GM21825 (cell line): ENCODE measurements around the gene TSHZ3.

Experiments
- ATAC-seq: cut with Tn5 transposase; IDR thresholded peaks from one replicate; pipeline ENCODE4 v1.9.1; 2021; ENCODE audit warnings: mild to moderate bottlenecking, moderate library complexity; ENCODE audit not compliant: unreplicated experiment

Gene TSHZ3

GRCh38 chr19:31315652-31316051, 33.6 kb downstream of the TSHZ3 start:
- ATAC-seq, result no peak

- ATAC-seq, result no peak
Measured at GRCh38 chr19:31314849-31315629, 34.2 kb downstream of the TSHZ3 start.

GRCh38 chr19:31314156-31314555, 35.1 kb downstream of the TSHZ3 start:
- no peak for ATAC-seq

DNA sequence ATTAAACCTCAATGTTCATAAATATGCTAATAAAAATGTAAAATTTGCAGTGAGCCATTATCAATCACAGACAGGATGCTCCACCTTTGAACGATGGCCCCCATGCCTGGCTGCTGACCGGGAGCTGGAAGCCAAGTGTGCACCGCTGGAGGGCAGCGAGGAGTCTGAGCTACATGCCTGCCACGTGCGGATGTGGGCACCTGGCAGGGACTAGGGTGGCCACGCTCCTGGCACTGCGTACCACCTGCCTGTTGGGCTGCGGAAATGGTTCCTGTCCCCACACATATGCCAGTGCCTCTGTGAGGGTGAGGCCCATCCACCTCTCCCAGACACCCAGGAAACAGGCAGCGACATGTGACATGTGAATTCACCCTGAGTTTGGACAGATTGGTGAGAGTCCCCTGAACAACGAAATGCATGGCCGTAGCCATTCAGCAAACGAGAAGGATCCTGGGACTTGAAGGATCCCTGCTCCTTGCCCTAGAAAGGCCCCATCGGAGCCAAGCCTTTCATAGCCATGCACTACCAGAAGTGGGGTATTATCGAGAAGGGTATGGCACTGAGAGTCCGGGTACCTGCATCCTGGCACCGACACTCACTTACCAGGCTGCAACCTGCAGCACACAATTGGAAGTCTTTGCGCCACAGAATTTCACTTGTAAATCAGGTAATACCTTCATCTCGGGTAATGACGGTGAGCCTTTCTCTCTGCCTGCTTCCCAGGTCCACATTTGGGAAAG, 35.8 kb downstream of the TSHZ3 start:
- ATAC-seq, result no peak

GRCh38 chr19:31312677-31313244, 36.5 kb downstream of the TSHZ3 start:
- no peak for ATAC-seq

GRCh38 chr19:31312009-31312676, 37.1 kb downstream of the TSHZ3 start:
- no peak for ATAC-seq

DNA sequence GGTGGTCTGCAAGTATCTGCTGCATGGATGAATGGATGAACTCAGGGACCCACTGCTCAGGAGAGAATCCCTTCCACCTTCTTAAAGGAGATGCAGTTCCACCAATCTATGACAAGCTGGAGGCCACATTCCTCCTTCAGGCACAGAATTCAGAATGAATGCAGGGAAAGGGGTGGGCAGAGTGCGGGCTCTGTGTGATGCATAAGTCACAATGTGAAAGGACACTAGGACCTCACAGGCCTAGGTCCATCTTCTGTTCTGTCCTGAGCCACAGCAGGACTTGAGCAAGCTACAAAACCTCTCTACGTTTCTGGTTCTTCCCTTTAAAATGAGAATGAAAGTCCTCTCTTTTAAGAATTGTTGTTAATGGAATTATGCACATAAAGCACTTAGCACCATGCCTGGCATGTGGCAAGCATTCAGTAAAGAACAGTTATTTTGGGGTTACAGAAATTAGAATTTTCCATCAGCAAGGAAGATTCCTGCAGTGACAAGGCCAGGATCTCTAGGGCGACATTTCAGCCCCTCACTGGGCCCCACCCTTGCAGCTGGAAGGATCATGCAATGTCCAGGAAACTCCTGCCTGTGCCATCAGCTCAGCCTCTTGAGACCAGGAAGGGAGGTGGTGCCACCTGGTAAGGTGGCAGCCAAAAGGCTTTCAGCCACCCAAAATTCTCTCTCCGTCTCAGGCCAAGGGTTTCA, 38.7 kb downstream of the TSHZ3 start:
- ATAC-seq, result no peak

- ATAC-seq, result no peak
Measured at GRCh38 chr19:31308781-31309180, 40.5 kb downstream of the TSHZ3 start.

GRCh38 chr19:31307071-31307669, 42.1 kb downstream of the TSHZ3 start:
- no peak for ATAC-seq

DNA sequence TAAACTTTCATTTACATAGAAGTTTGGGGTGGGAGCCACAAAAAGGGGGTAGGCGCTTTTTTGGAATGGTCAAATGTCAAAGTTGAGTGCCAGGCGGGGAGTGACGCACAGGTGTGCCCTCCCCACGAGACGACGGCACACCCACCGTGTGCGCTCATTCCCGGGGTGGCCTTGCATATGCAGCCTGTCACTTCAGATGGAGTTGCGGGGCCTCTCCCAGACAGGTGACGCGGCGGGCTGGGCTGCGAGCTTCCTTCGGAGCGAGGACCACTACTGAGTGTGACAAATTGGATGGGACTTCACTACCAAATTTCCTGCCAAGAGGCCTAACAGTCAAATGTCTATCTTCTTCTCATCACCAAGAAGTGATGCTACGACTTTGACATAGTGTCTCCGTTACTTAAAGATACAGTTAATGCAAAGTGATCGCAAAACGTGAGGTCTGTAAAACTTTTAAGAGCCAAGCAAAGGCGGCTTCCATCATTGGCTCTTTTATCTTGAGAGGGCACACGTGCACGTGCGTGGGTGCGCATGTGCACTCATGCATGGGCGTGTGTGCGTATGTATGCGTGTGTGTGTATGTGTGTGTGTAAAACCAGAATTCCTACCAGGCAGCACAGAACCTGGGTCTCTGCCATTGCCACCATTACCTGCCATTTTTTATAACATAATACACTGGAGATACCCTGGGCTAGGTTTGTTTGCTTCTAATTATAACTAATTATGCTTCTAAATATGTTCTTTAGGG, 43.1 kb downstream of the TSHZ3 start:
- ATAC-seq, result no peak

GRCh38 chr19:31304831-31305312, 44.4 kb downstream of the TSHZ3 start:
- ATAC-seq, result no peak

- no peak for ATAC-seq
Measured at GRCh38 chr19:31303262-31303815, 45.9 kb downstream of the TSHZ3 start.

GRCh38 chr19:31301306-31301980, 47.8 kb downstream of the TSHZ3 start:
- no peak for ATAC-seq

DNA sequence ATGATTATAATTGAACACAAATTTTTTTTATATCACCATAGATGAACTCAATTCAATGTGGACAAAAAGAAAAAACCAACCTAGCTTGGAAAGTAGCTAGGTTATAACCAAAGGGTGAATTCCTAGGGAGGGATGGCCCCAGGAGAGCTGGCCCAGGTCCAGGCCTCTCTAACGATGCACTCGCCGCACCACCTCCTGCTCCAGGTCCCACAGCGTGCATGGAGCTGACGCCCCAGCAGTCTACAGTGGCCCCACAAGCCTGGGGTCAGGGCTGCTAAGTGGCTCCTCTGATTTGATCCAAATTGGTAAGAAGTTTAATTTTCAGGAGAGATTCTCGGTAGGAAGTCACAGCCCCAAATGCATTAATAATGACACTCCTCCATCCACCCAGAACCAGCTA, 48.8 kb downstream of the TSHZ3 start:
- ATAC-seq, result no peak

GRCh38 chr19:31299665-31300064, 49.6 kb downstream of the TSHZ3 start:
- ATAC-seq, result no peak

DNA sequence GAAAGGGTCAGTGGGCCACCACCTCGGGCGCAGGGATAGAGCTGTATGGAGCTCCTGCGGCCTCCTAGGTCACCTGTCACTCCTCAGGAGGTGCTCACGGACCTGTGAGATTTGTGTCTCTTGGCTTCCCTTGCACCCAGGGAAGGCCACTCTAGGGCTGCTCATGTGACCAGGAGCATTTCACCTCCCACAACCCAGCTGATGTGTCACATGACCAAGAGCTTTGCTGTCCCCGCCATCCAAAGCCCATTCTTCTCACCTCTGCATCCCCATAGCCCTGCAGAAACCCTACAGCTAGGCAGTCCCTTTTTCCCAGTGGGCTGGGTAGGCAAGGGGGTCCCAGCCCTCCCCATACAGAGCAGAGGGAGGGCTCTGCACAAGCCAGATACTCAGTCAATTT, 51.2 kb downstream of the TSHZ3 start:
- ATAC-seq, result no peak

DNA sequence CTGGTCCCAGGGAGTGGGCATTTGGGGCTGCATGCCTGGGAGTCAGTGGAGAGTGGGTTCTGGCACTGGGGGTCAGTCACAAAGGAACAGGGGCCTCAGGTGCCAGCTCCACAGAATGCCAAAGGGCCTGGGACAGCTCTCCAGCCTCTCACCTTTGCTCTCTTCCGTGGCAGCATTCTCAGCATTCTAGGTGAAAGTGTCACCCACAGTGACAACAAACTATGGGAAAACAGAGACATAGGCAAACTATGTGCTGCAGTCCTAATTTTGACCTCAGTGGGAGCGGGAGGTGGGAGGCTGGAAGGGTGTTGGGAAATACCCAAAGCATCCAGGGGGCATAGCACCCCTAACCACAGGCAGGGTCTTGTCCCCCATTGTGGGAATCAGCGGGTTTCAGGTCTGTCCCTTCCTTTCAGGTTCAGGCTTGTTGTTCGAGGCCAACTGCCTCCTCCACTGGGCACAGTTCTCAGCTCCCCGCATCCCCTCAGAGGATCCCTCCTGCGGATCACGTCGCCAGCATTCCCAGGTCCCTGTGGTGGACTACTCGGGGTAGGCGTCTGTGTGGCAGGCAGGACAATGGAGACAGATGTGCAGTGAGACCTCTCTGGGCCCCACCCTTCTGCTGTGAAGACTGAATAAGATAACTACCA, 52.4 kb downstream of the TSHZ3 start:
- no peak for ATAC-seq

- ATAC-seq, result no peak
Measured at GRCh38 chr19:31294189-31294588, 55.0 kb downstream of the TSHZ3 start.
